Neural progenitor cell (in vitro differentiated cells): Measurements from ENCODE around the gene RIMKLB.

Source experiments
- CTCF ChIP-seq: fragments of 200-600 bp; sonication (generic); IDR thresholded peaks from 2 replicates; pipeline ENCODE4 v1.5.1; 2017; ENCODE audit warnings: antibody characterized with exemption, mild to moderate bottlenecking
- EZH2 ChIP-seq: fragments of 200-600 bp; sonication (generic); IDR thresholded peaks from 2 replicates; pipeline ENCODE4 v1.6.1; 2017; ENCODE audit warnings: antibody characterized with exemption, mild to moderate bottlenecking, moderate library complexity
- EZH2phosphoT487 ChIP-seq: fragments of 200-600 bp; sonication (generic); IDR thresholded peaks from 2 replicates; pipeline ENCODE4 v1.6.1; 2017; ENCODE audit warnings: antibody characterized with exemption

GRCh38 chr12:8779862-8780261, 82.1 kb downstream of the RIMKLB start:
- TF ChIP-seq EZH2phosphoT487 (no peak), CTCF (no peak), EZH2 (no peak)
